Mesenchymal stem cell (in vitro differentiated cells and primary cell): ENCODE data around the gene POLR2E.

Experiments
- DNase-seq: peaks from one replicate; pipeline ENCODE4 v3.0.0-alpha.2; 2013
- H2AFZ ChIP-seq: one replicate; pipeline ENCODE4 v1.6.1; 2013; ENCODE audit warnings: low read depth, mild to moderate bottlenecking, control low read depth, inconsistent platforms, low read length, moderate library complexity
- H2AK5ac ChIP-seq: 2 replicates; pipeline ENCODE4 v1.6.1; 2013; ENCODE audit warnings: low read length, moderate library complexity, mild to moderate bottlenecking, inconsistent platforms; ENCODE audit not compliant: severe bottlenecking
- H2BK120ac ChIP-seq: one replicate; pipeline ENCODE4 v1.6.1; 2013; ENCODE audit warnings: low read depth, mild to moderate bottlenecking, inconsistent platforms, low read length, moderate library complexity
- H2BK12ac ChIP-seq, 2 experiments: one replicate each; pipeline ENCODE4 v1.6.1; 2013; ENCODE audit warnings: inconsistent platforms in 2 of 2, low read length in 2 of 2, mild to moderate bottlenecking in 2 of 2, moderate library complexity in 2 of 2, control low read depth in 1 of 2
- H2BK15ac ChIP-seq: one replicate; pipeline ENCODE4 v1.6.1; 2013; ENCODE audit warnings: mild to moderate bottlenecking, low read depth, inconsistent platforms; ENCODE audit not compliant: poor library complexity, severe bottlenecking
- H2BK5ac ChIP-seq: 2 replicates; pipeline ENCODE4 v1.6.1; 2013; ENCODE audit warnings: low read depth, mild to moderate bottlenecking, low read length, control low read depth, inconsistent platforms; ENCODE audit not compliant: poor library complexity, severe bottlenecking
- H3K14ac ChIP-seq, 2 experiments: one replicate each; pipeline ENCODE4 v1.6.1; 2013; ENCODE audit warnings: inconsistent platforms in 2 of 2, low read length in 2 of 2, control low read depth in 1 of 2, mild to moderate bottlenecking in 1 of 2, moderate library complexity in 1 of 2
- H3K18ac ChIP-seq, 2 experiments: one replicate each; pipeline ENCODE4 v1.6.1; 2013; ENCODE audit warnings: inconsistent platforms in 2 of 2, low read length in 2 of 2, control low read depth in 1 of 2, low read depth in 1 of 2, mild to moderate bottlenecking in 1 of 2
- H3K23ac ChIP-seq, 2 experiments: one replicate each; pipeline ENCODE4 v1.6.1; 2013; ENCODE audit warnings: inconsistent platforms in 2 of 2, low read length in 2 of 2, mild to moderate bottlenecking in 2 of 2, moderate library complexity in 2 of 2, control low read depth in 1 of 2
- H3K27ac ChIP-seq: 2 replicates; pipeline ENCODE4 v1.5.1; 2013; ENCODE audit warnings: mild to moderate bottlenecking, moderate library complexity, low read length, control low read depth, inconsistent platforms; ENCODE audit not compliant: poor library complexity, severe bottlenecking
- H3K27me3 ChIP-seq, 2 experiments: 2 replicates each; pipeline versions ENCODE4 v1.6.1 to v1.7.0; 2013; ENCODE audit warnings: low read length in 2 of 2, mild to moderate bottlenecking in 2 of 2, moderate library complexity in 2 of 2, control low read depth in 1 of 2, inconsistent platforms in 1 of 2; ENCODE audit not compliant: control insufficient read depth in 1 of 2, insufficient read depth in 1 of 2
- H3K36me3 ChIP-seq, 2 experiments: 2 replicates each; pipeline versions ENCODE4 v1.6.1 to v1.7.0; 2013; ENCODE audit warnings: low read length in 2 of 2, control low read depth in 1 of 2, inconsistent platforms in 1 of 2, low read depth in 1 of 2, mild to moderate bottlenecking in 1 of 2; ENCODE audit not compliant: insufficient read depth in 2 of 2, control insufficient read depth in 1 of 2
- H3K4ac ChIP-seq, 2 experiments: one replicate each; pipeline ENCODE4 v1.6.1; 2013; ENCODE audit warnings: inconsistent platforms in 2 of 2, low read length in 2 of 2, mild to moderate bottlenecking in 2 of 2, moderate library complexity in 2 of 2, control low read depth in 1 of 2, low read depth in 1 of 2
- H3K4me1 ChIP-seq: 2 replicates; pipeline ENCODE4 v1.6.1; 2013; ENCODE audit warnings: low read depth, low read length, control low read depth; ENCODE audit not compliant: control insufficient read depth, insufficient read depth
- H3K4me2 ChIP-seq: 2 replicates; pipeline ENCODE4 v1.6.1; 2013; ENCODE audit warnings: low read length, mild to moderate bottlenecking, inconsistent platforms; ENCODE audit not compliant: poor library complexity, severe bottlenecking
- H3K4me3 ChIP-seq, 2 experiments: 2 replicates each; pipeline versions ENCODE4 v1.5.1 to v1.7.0; 2013; ENCODE audit warnings: low read length in 2 of 2, mild to moderate bottlenecking in 2 of 2, control low read depth in 1 of 2, low read depth in 1 of 2; ENCODE audit not compliant: insufficient read depth in 1 of 2
- H3K79me1 ChIP-seq: replicated peaks from 2 replicates; pipeline ENCODE4 v1.6.1; 2013; ENCODE audit warnings: mild to moderate bottlenecking, control low read depth, low read length, inconsistent platforms; ENCODE audit not compliant: poor library complexity, severe bottlenecking
- H3K9ac ChIP-seq: 2 replicates; pipeline ENCODE4 v1.7.0; 2013; ENCODE audit warnings: mild to moderate bottlenecking, low read length, moderate library complexity
- H3K9me3 ChIP-seq: 2 replicates; pipeline ENCODE4 v1.7.0; 2013; ENCODE audit warnings: mild to moderate bottlenecking, low read length; ENCODE audit not compliant: control insufficient read depth
- H4K8ac ChIP-seq: one replicate; pipeline ENCODE4 v1.6.1; 2013; ENCODE audit warnings: inconsistent platforms, mild to moderate bottlenecking, low read length, moderate library complexity
- H4K91ac ChIP-seq: one replicate; pipeline ENCODE4 v1.6.1; 2013; ENCODE audit warnings: mild to moderate bottlenecking, low read length, inconsistent platforms
- WGBS: methylation state at CpG from one replicate; pipeline ENCODE4 v1.1.7; 2013; ENCODE audit warnings: mixed read lengths; 5-methylcytosine and 5-hydroxymethylcytosine counted together

POLR2E gene

DNA sequence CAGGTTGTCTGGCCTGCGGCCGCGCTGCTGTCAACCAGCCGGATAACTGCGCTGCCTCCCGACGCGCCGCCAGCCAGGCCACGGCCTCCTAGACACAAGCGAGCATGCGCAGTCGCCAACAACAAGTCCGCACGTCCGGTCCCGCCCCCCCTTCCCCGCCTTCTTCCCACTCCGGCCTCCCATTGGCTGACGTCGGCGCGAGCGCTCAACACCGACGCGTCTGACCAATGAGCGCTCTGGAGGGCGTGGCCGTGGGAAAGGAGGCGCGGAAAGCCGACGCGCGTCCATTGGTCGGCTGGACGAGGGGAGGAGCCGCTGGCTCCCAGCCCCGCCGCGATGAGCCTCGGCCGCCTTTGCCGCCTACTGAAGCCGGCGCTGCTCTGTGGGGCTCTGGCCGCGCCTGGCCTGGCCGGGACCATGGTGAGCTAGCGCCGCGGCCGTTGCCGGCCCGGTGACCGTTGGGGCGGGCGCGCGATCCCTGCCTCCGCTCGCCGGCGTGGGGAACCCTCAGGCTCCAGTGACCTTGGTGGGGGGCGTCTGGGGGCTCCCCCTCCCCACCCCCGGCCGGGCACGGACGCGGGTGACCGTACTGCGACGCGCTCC lies 8.6 kb upstream of the POLR2E start, which contains the start of gene GPX4:
TSS of gene GPX4 (plus strand) at position 287 of the 603 bp plus-strand sequence. CDS start at position 337, 50 bp downstream.
- under 1% methylated on average over 50 of the region's 75 CpGs for WGBS
- peak within 1 kb of the TSS; percentile 98 for H3K4ac ChIP-seq
- H2BK120ac ChIP-seq: peak within 1 kb of the TSS; percentile 99
- H2AK5ac ChIP-seq: peak within 1 kb of the TSS; percentile 94
- H3K4me3 ChIP-seq: peak within 1 kb of the TSS; percentile 82 to 83
- H2AFZ ChIP-seq: no peak within 1 kb of the TSS
- no peaks in the 10 kb centered on the region for H3K27me3 ChIP-seq
- peak within 1 kb of the TSS; percentile 93 for H2BK15ac ChIP-seq
- H2BK5ac ChIP-seq: peak within 1 kb of the TSS; percentile 93
- peak within 1 kb of the TSS; percentile 57 to 78 for H3K14ac ChIP-seq
- H3K4me2 ChIP-seq: peak within 1 kb of the TSS; percentile 67
- peak within 1 kb of the TSS; percentile 99 for H3K27ac ChIP-seq
- peaks cover 18 to 39% of the 10 kb centered on the region in 2 experiments for H3K36me3 ChIP-seq
- H3K4me1 ChIP-seq: peaks cover 40% of the 10 kb centered on the region
- DNase-seq: peak; percentile 99
- H3K9me3 ChIP-seq: peaks cover 3% of the 10 kb centered on the region
- peak within 1 kb of the TSS; percentile 94 to 95 for H3K18ac ChIP-seq
- peak within 1 kb of the TSS in 1 of 2 experiments; percentile 91 for H3K23ac ChIP-seq
- peaks cover 5% of the 10 kb centered on the region for H3K79me1 ChIP-seq
- peak within 1 kb of the TSS; percentile 85 for H4K8ac ChIP-seq
- peak within 1 kb of the TSS; percentile 89 for H3K9ac ChIP-seq
- H2BK12ac ChIP-seq: peak within 1 kb of the TSS; percentile 90 to 96
- peak within 1 kb of the TSS; percentile 99 for H4K91ac ChIP-seq

DNA sequence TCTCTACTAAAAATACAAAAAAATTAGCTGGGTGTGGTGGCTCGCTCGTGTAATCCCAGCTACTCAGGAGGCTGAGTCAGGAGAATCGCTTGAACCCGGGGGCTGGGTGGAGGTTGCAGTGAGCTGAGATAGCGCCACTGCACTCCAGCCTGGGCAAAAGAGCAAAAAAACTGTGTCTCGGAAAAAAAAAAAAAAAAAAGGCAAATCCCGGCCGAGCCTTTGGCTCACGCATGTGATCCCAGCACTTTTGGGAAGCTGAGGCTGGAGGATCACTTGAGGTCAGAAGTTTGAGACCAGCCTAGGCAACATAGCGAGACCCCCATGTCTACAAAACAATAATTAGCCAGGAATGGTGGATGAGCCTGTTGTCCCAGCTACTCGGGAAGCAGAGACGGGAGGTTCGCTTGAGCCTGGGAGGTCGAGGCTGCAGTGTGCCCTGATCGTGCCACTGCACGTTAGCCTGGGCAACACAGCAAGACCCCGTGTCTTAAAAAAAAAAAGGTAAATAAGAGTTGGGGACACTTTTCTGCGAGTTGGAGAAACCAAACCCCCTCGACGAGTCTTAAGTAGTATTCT lies 8.0 kb upstream of the POLR2E start:
- Histone ChIP-seq H3K27me3 (no peaks in the 10 kb centered on the region), H3K4me1 (peaks cover 40% of the 10 kb centered on the region), H3K4me3 (peak overlapping the region in 1 of 2 experiments; percentile 64), H2BK5ac (peak overlapping the region; percentile 67), H3K9ac (peak overlapping the region; percentile 89), H3K4ac (peak overlapping the region; percentile 71 to 91), H3K79me1 (peaks cover 3% of the 10 kb centered on the region), H2BK12ac (peak overlapping the region; percentile 29 to 96), H3K9me3 (peaks cover 3% of the 10 kb centered on the region), H3K36me3 (peaks cover 15 to 34% of the 10 kb centered on the region in 2 experiments), H2AFZ (no peak overlapping the region), H4K8ac (peak overlapping the region; percentile 69), H2AK5ac (peak overlapping the region; percentile 91), H3K18ac (peak overlapping the region; percentile 94 to 95), H4K91ac (peak overlapping the region; percentile 90), H3K14ac (no peak overlapping the region), H2BK120ac (peak overlapping the region; percentile 68), H3K27ac (peak overlapping the region; percentile 99), H2BK15ac (no peak overlapping the region), H3K4me2 (peak overlapping the region; percentile 56), H3K23ac (peak overlapping the region in 1 of 2 experiments; percentile 91)
- WGBS: 61% methylated on average over 19 of the region's 20 CpGs
- peak; percentile 35 for DNase-seq

DNA sequence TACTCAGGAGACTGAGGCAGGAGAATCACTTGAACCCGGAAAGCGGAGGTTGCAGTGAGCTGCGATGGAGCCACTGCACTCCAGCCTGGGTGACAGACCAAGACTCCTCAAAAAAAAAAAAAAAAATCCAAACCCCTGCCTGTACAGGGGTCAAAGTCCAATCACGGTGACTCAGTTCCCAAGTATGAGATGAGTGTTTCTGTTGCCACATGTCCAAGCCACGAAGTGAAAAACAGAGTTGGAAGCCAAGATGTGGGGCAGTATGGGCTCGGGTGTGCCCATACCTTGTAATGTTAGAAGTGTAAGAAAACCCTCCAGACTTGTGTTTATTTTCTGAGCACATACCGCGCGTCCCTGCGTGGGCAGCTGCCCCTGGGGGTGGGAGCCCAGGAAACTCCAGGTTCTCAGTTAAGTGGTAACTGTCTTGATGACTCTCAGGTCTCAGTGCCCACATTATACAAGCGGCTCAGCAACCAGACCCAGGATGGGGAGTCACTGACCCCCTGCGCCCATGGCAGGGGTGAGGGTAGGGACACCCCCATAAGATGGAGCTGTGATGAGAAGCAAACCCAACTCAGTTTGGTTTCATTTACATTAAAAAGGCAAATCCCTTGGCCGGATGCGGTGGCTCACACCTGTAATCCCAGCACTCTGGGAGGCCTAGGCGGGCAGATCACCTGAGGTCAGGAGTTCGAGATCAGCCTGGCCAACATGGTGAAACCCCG lies 7.4 kb upstream of the POLR2E start:
- Histone ChIP-seq H3K4me1 (peaks cover 40% of the 10 kb centered on the region), H4K91ac (peak overlapping the region; percentile 70), H3K79me1 (peaks cover 3% of the 10 kb centered on the region), H3K23ac (peak overlapping the region in 1 of 2 experiments; percentile 74), H3K9ac (peak overlapping the region; percentile 89), H2BK12ac (peak overlapping the region; percentile 90 to 96), H2BK120ac (no peak overlapping the region), H2AFZ (no peak overlapping the region), H4K8ac (peak overlapping the region; percentile 52), H3K9me3 (peaks cover 3% of the 10 kb centered on the region), H2BK5ac (peak overlapping the region; percentile 93), H3K4me2 (peak overlapping the region; percentile 28), H3K4ac (peak overlapping the region; percentile 77 to 82), H3K4me3 (peak overlapping the region in 1 of 2 experiments; percentile 60), H3K36me3 (peaks cover 15 to 27% of the 10 kb centered on the region in 2 experiments), H3K14ac (peak overlapping the region in 1 of 2 experiments; percentile 57), H2BK15ac (peak overlapping the region; percentile 49), H2AK5ac (peak overlapping the region; percentile 94), H3K27ac (peak overlapping the region; percentile 99), H3K27me3 (no peaks in the 10 kb centered on the region), H3K18ac (peak overlapping the region; percentile 93 to 94)
- peak; percentile 99 for DNase-seq
- WGBS: 31% methylated on average over 15 of the region's 17 CpGs
